Right lobe of liver (tissue), 4 donors: ENCODE data around the gene AGAP5.
"Not testable (repeated sequence)": the region's sequence is repeated elsewhere in the genome, so short reads cannot be mapped to it uniquely, and the experiment has no call there.

Experiments
- CTCF ChIP-seq, 4 donors: fragments of 200-600 bp in 3 of 4; fragments of 450-650 bp in 1 of 4; IDR thresholded peaks; one replicate each; pipeline versions ENCODE4 v1.5.1 to v1.8.0; 2016 to 2022; ENCODE audit warnings: antibody characterized with exemption in 4 of 4, mild to moderate bottlenecking in 2 of 4
- POLR2A ChIP-seq: fragments of 450-650 bp; IDR thresholded peaks from one replicate; pipeline ENCODE4 v1.6.1; 2017; ENCODE audit warnings: antibody characterized with exemption, mild to moderate bottlenecking
- donor health status: DM: no; HTN: no; CAD: no.
- donor health status: DM: no; HTN: no; CAD: no.
- donor health status: DM: no; HTN: yes; CAD: no.

GRCh38 chr10:73715179-73716156, 17.6 kb upstream of the AGAP5 start:
- TF ChIP-seq CTCF (IDR thresholded peaks at IDR 0.05); POLR2A: not testable (repeated sequence)
